BLaER1 treated with 17β-estradiol and CSF1 and Interleukin-3, amounts not matched to agents 10 nM and 100 nM (cell line): ENCODE measurements around the gene CSNK1G1.

Experiments used
- H3K27ac ChIP-seq, 11 experiments: shearing (Covaris generic); formaldehyde crosslinking; 2 replicates each; pipeline ENCODE4 v1.8.1; 2022
- H3K27me3 ChIP-seq, 11 experiments: shearing (Covaris generic); formaldehyde crosslinking; 2 replicates each; pipeline ENCODE4 v1.8.1; 2022
- H3K36me3 ChIP-seq, 11 experiments: shearing (Covaris generic); formaldehyde crosslinking; 2 replicates each; pipeline ENCODE4 v1.8.1; 2022
- H3K4me1 ChIP-seq, 10 experiments: shearing (Covaris generic); formaldehyde crosslinking; 2 replicates each; pipeline ENCODE4 v1.8.1; 2022
- H3K4me2 ChIP-seq, 11 experiments: shearing (Covaris generic); formaldehyde crosslinking; 2 replicates each; pipeline ENCODE4 v1.8.1; 2022
- H3K4me3 ChIP-seq, 10 experiments: shearing (Covaris generic); formaldehyde crosslinking; 2 replicates each; pipeline ENCODE4 v1.8.1; 2022
- H3K9ac ChIP-seq, 11 experiments: shearing (Covaris generic); formaldehyde crosslinking; 2 replicates each; pipeline ENCODE4 v1.8.1; 2022
- H3K9me3 ChIP-seq, 11 experiments: shearing (Covaris generic); formaldehyde crosslinking; replicated peaks in 1 of 11; 2 replicates each; pipeline ENCODE4 v1.8.1; 2022
- H4K20me1 ChIP-seq, 11 experiments: shearing (Covaris generic); formaldehyde crosslinking; 2 replicates each; pipeline ENCODE4 v1.8.1; 2022
- Cebpa-rat ChIP-seq, 11 experiments: shearing (Covaris generic); IDR thresholded peaks; 2 replicates each; pipeline ENCODE4 v1.8.1; 2022

CSNK1G1 gene

GRCh38 chr15:64156652-64157331 lies 199.2 kb downstream of the CSNK1G1 start:
- no peak for TF ChIP-seq Cebpa-rat (IDR thresholded peaks at IDR 0.05)
- H3K27me3 ChIP-seq, result peaks cover 0 to 14% (median 0%) of the 10 kb centered on the region in 11 experiments; a peak in 5 of 22 replicates
- peak overlapping the region in 3 of 11 experiments; percentile 4 to 18 (median 10); a peak in 2 of 22 replicates for H3K4me2 ChIP-seq
- peaks cover 53 to 89% (median 73%) of the 10 kb centered on the region in 10 experiments for H3K4me1 ChIP-seq
- no peaks in the 10 kb centered on the region for H3K9me3 ChIP-seq
- H3K36me3 ChIP-seq, result peaks cover 75 to 82% (median 78%) of the 10 kb centered on the region in 11 experiments
- H4K20me1 ChIP-seq, result peaks cover 76 to 100% (median 82%) of the 10 kb centered on the region in 11 experiments; a peak in 21 of 22 replicates
- H3K9ac ChIP-seq, result peak overlapping the region in 8 of 11 experiments; percentile 17 to 92 (median 39); a peak in 12 of 22 replicates
- H3K27ac ChIP-seq, result peak overlapping the region in 3 of 11 experiments; percentile 9 to 14 (median 13); a peak in 3 of 22 replicates
- no peak overlapping the region for H3K4me3 ChIP-seq

- H3K4me2 ChIP-seq, result peak overlapping the region in 2 of 11 experiments; percentile 10 to 22; a peak in 1 of 22 replicates
- no peak overlapping the region for H3K4me3 ChIP-seq
- peaks cover 70 to 94% (median 75%) of the 10 kb centered on the region in 11 experiments; a peak in 21 of 22 replicates for H4K20me1 ChIP-seq
- H3K4me1 ChIP-seq, result peaks cover 49 to 87% (median 69%) of the 10 kb centered on the region in 10 experiments
- no peak for TF ChIP-seq Cebpa-rat (IDR thresholded peaks at IDR 0.05)
- peak overlapping the region in 1 of 11 experiments; percentile 9; a peak in 2 of 22 replicates for H3K27ac ChIP-seq
- H3K36me3 ChIP-seq, result peaks cover 69 to 74% (median 71%) of the 10 kb centered on the region in 11 experiments
- no peaks in the 10 kb centered on the region for H3K9me3 ChIP-seq
- peaks cover 0 to 21% (median 0%) of the 10 kb centered on the region in 11 experiments; a peak in 5 of 22 replicates for H3K27me3 ChIP-seq
- H3K9ac ChIP-seq, result peak overlapping the region in 6 of 11 experiments; percentile 17 to 50 (median 25); a peak in 9 of 22 replicates
Observed at GRCh38 chr15:64155802-64156651, 199.9 kb downstream of the CSNK1G1 start.

DNA sequence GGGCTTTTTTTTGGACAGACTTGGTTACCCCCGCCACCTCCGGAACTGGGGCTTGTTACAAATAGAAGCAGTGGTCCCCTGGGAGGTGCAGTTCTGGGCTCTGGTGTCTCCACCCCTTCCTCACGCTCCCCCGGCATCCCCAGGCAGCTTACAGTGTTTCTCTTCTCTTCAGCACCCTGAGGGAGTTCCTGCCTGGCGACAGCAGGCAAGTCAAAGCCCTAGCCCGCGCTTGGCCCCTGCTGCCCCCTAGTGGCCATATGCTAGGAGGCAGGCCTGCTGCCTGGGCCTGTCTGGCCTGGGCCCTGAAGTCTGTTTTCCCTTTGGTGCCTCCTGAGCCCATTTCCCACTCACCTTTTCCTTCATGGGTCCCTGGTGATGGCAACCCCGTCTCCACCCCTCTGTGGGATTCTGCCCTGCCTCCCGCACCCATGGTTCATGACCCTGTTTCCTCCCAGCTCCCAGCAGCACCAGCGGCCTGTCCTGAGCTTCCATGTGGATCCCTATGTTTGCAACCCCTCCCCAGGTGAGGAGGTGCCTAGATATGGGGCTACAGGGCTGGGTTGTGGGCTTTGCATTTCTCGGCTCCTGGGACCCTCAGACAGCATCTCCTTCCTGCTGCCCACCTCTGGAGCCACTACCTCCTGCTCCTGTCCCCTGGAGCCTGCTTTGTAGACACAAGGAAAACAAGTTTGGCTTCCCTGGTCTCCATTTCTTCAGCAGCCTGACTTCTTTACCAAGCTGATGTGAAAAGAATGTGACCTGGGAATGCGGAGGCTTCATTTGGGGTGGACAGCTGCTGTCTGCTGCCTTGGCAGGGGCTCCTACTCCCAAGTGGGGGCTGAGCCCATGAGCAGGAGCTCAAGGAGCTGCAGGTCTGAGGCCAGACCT lies 202.2 kb downstream of the CSNK1G1 start:
- Histone ChIP-seq H3K4me2 (peak overlapping the region; percentile 86 to 100 (median 98)), H3K4me3 (peak overlapping the region; percentile 17 to 95 (median 81); a peak in 16 of 20 replicates), H3K27ac (peak overlapping the region in 10 of 11 experiments; percentile 2 to 88 (median 74); a peak in 17 of 22 replicates), H3K27me3 (peaks cover 0 to 22% (median 0%) of the 10 kb centered on the region in 11 experiments; a peak in 5 of 22 replicates), H3K4me1 (peaks cover 43 to 87% (median 65%) of the 10 kb centered on the region in 10 experiments), H4K20me1 (peaks cover 47 to 93% (median 60%) of the 10 kb centered on the region in 11 experiments; a peak in 21 of 22 replicates), H3K36me3 (peaks cover 46 to 51% (median 48%) of the 10 kb centered on the region in 11 experiments), H3K9me3 (no peaks in the 10 kb centered on the region), H3K9ac (peak overlapping the region in 10 of 11 experiments; percentile 4 to 91 (median 83); a peak in 19 of 22 replicates)
- no peak for TF ChIP-seq Cebpa-rat (IDR thresholded peaks at IDR 0.05)

DNA sequence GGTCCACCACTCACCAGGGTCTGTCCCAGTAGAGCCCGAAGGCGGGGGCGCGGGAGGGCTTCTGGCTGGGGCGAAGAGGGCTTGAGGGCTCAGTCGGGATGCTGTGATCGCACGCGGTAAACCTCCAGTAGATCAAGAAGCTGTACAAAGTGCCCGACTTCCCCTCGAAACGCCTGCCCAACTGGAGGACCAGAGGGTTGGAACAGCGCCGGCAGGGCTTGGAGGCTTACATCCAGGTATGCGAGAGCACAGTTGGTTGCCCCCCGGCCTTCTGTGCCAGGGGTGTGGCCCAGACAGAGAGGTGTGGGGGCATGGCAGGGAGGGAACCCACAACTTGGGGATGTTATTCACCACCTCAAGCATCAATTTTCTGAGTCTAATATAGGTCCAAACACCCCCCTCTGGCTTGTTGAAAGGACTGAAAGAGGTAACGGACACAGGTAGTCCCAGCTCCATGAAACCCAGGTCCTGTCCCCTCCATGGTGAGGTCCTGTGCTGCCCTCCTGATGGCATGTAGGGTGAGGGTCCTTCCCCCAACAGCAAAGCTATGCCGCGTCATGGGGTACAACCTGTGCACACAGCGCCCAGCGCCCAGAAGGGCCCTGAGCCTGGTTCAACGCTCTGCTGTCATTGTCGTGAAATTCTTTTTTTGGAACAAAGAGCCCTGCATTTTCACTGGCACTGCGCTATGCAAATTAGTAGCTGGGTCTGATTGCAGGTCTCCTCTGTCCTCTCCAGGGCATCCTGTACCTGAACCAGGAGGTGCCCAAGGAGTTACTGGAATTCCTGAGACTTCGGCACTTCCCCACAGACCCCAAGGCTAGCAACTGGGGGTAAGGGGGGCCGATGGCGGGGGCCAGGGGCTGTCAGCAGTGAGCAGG lies 203.2 kb downstream of the CSNK1G1 start:
- peaks cover 0 to 22% (median 0%) of the 10 kb centered on the region in 11 experiments; a peak in 5 of 22 replicates for H3K27me3 ChIP-seq
- peak overlapping the region; percentile 58 to 95 (median 81) for H3K4me3 ChIP-seq
- H3K9me3 ChIP-seq, result no peaks in the 10 kb centered on the region
- peaks cover 38 to 83% (median 50%) of the 10 kb centered on the region in 11 experiments; a peak in 21 of 22 replicates for H4K20me1 ChIP-seq
- H3K36me3 ChIP-seq, result peaks cover 36 to 41% (median 39%) of the 10 kb centered on the region in 11 experiments
- peak overlapping the region; percentile 70 to 91 (median 83) for H3K9ac ChIP-seq
- TF ChIP-seq Cebpa-rat (IDR thresholded peaks at IDR 0.05), result no peak
- peaks cover 33 to 78% (median 55%) of the 10 kb centered on the region in 10 experiments for H3K4me1 ChIP-seq
- H3K27ac ChIP-seq, result peak overlapping the region in 10 of 11 experiments; percentile 23 to 88 (median 74); a peak in 18 of 22 replicates
- peak overlapping the region; percentile 86 to 100 (median 98) for H3K4me2 ChIP-seq

DNA sequence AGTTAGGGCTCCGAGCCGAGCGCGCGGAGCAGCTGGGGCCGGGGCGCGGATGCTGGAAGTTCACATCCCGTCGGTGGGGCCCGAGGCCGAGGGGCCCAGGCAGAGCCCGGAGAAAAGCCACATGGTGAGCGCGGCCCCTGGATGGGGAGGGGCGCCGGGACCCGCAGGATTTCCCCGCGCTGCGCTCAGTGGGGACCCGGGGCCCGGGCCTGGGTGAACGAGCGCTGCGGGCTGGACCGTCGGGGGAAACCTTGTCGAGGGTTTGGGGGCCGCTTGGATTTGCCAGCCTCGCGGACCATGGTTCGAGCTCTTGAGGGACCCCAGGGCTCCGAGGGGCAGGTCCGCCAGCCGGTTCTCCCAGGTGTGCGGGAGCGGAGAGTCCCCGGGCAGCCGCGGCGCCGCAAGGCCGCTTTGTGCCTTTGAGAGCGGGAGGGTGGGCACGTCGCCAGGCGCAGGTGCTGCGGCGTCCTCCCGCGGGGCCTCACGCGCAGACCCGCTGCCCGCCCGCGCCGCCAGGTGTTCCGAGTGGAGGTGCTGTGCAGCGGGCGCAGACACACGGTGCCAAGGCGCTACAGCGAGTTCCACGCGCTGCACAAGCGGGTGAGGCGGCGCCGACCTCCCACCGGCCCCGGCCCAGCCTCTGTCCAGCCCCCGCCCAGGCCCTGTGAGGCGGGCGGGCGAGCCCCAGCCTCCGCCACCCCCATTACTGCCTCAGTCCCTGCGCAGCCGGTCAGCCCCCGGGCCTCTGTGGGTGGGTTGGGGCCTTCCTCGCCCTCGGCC lies 204.1 kb downstream of the CSNK1G1 start, which contains the start of gene SNX22:
Gene SNX22, plus strand, starts transcription at position 5 of the 780 bp plus-strand sequence. Its CDS starts 45 bp downstream, at position 50.
- Histone ChIP-seq H3K27me3 (peaks cover 0 to 22% (median 0%) of the 10 kb centered on the region in 11 experiments; a peak in 5 of 22 replicates), H3K4me1 (peaks cover 32 to 69% (median 50%) of the 10 kb centered on the region in 10 experiments), H3K36me3 (peaks cover 27 to 33% (median 30%) of the 10 kb centered on the region in 11 experiments), H3K4me3 (peak within 1 kb of the TSS; percentile 58 to 95 (median 81)), H4K20me1 (peaks cover 29 to 75% (median 42%) of the 10 kb centered on the region in 11 experiments; a peak in 21 of 22 replicates), H3K27ac (peak within 1 kb of the TSS in 10 of 11 experiments; percentile 23 to 88 (median 74); a peak in 19 of 22 replicates), H3K9ac (peak within 1 kb of the TSS; percentile 70 to 91 (median 83)), H3K9me3 (no peaks in the 10 kb centered on the region), H3K4me2 (peak within 1 kb of the TSS; percentile 86 to 100 (median 98))
- TF ChIP-seq Cebpa-rat (IDR thresholded peaks at IDR 0.05), result no peak

DNA sequence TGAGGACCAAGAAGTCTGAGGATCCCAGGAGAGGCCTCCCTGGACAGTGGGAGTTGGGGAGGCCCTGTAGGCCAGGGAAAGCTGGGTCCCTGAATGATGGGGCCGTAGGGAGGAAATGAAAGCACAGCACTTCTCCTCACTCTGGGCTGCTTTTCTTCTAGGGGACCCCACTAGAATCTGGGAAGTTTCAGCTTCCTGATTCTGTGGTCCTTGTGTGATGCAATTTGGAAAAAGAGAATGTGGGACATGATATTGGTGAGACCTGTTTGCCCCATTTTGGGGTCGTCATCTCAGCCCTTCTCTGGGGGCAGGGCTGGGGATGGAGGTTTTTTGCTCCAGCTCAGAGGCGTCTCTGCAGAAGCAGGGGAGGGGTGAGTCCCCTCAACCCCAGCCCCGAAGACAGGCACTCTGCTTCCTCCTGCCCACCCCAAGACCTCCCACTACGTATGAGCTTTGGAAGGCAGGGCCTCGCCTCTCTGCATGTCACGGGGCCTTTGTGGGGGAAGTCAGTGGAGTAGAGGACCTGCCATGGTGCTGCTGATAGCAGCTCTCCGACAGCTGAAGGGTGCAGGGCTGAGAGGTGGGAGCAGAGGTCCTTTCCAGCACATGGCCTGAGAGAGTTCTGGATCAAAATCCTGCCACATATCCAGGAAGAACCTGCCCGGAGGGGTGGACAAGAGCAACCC lies 205.9 kb downstream of the CSNK1G1 start:
- Histone ChIP-seq H3K27ac (peak overlapping the region in 3 of 11 experiments; percentile 17 to 45 (median 30); a peak in 4 of 22 replicates), H3K4me2 (peak overlapping the region; percentile 21 to 100 (median 93))
- TF ChIP-seq Cebpa-rat (IDR thresholded peaks at IDR 0.05), result no peak

More for the DNA sequence above, 205.9 kb downstream of the CSNK1G1 start:
- Histone ChIP-seq H3K9ac (peak overlapping the region in 2 of 11 experiments; percentile 5 to 33; a peak in 1 of 22 replicates), H4K20me1 (peaks cover 10 to 65% (median 26%) of the 10 kb centered on the region in 11 experiments; a peak in 21 of 22 replicates), H3K9me3 (no peaks in the 10 kb centered on the region), H3K27me3 (peaks cover 0 to 22% (median 0%) of the 10 kb centered on the region in 11 experiments; a peak in 5 of 22 replicates), H3K4me1 (peaks cover 46 to 63% (median 55%) of the 10 kb centered on the region in 10 experiments), H3K4me3 (no peak overlapping the region), H3K36me3 (peaks cover 9 to 25% (median 20%) of the 10 kb centered on the region in 11 experiments; a peak in 21 of 22 replicates)
